ENCODE results near the gene ADGRB2.

Gene ADGRB2

GRCh38 chr1:31799895-31800673 lies 35.9 kb upstream of the ADGRB2 start:
- Histone ChIP-seq H3K9me3 (ENCODE audit: control insufficient read depth, insufficient read depth, low read depth, low read length) (no peaks in the 10 kb centered on the region), H3K4me1 (ENCODE audit: control insufficient read depth, insufficient read depth, low read length) (no peaks in the 10 kb centered on the region), H3K4me3 (ENCODE audit: low read depth, low read length) (no peak overlapping the region), H3K36me3 (ENCODE audit: control insufficient read depth in 2 of 2, insufficient read depth in 1 of 2, low read length in 2 of 2) (no peaks in the 10 kb centered on the region), H3K27ac (ENCODE audit: extremely low read depth, low read depth, low read length) (no peak overlapping the region)
- CTCF ChIA-PET: interaction anchor here (0.7 to 3.0 kb wide), 3 partner anchors 11 to 263 kb away, joined by 3 to 14 read pairs (median 3); no protein-coding TSS in a partner anchor
- POLR2A ChIA-PET: interaction anchor here (1.3 kb wide), 1 partner anchor 156 kb away, joined by 3 read pairs; no protein-coding TSS in a partner anchor
- 0 out of 2 replicates have a peak, but pooled peaks have one; percentile 13 for TF ChIP-seq EGR2 (tag by site-specific recombination; IDR thresholded peaks at IDR 0.05; ENCODE audit: low read depth)
- TF ChIP-seq GLIS1 (tag by site-specific recombination; IDR thresholded peaks at IDR 0.05): peak; percentile 70
- no peak for TF ChIP-seq ZBTB21 (tag by site-specific recombination; IDR thresholded peaks at IDR 0.05)
- no peak for TF ChIP-seq ZNF580 (tag by site-specific recombination; IDR thresholded peaks at IDR 0.05)
- no peak for TF ChIP-seq ZNF560 (tag by site-specific recombination; IDR thresholded peaks at IDR 0.05; ENCODE audit: borderline replicate concordance)
- no peak for TF ChIP-seq ZNF174 (tag by site-specific recombination; IDR thresholded peaks at IDR 0.05)
- TF ChIP-seq ZNF449 (tag by site-specific recombination; IDR thresholded peaks at IDR 0.05): no peak
- TF ChIP-seq ZNF138 (tag by site-specific recombination; IDR thresholded peaks at IDR 0.05; ENCODE audit: borderline replicate concordance): no peak
- TF ChIP-seq ZNF292 (tag by site-specific recombination; IDR thresholded peaks at IDR 0.05; ENCODE audit: borderline replicate concordance, low read depth): no peak
- TF ChIP-seq ZNF76 (tag by site-specific recombination; IDR thresholded peaks at IDR 0.05; ENCODE audit: borderline replicate concordance, low read depth): no peak
- TF ChIP-seq ZNF26 (tag by site-specific recombination; IDR thresholded peaks at IDR 0.05): no peak
- no peak for TF ChIP-seq KLF9 (tag by site-specific recombination; IDR thresholded peaks at IDR 0.05; ENCODE audit: low read depth)
- no peak for TF ChIP-seq ZNF416 (tag by site-specific recombination; IDR thresholded peaks at IDR 0.05)
- TF ChIP-seq ZFP69B (tag by site-specific recombination; IDR thresholded peaks at IDR 0.05): no peak
- TF ChIP-seq GLI2 (tag by site-specific recombination; IDR thresholded peaks at IDR 0.05; ENCODE audit: borderline replicate concordance, low read depth): no peak
- TF ChIP-seq HOXC10 (CRISPR knock-in tag; IDR thresholded peaks at IDR 0.05): no peak

GRCh38 chr1:31799196-31799894 lies 35.2 kb upstream of the ADGRB2 start:
- no peaks in the 10 kb centered on the region for H3K36me3 ChIP-seq (ENCODE audit: control insufficient read depth in 2 of 2, insufficient read depth in 1 of 2, low read length in 2 of 2)
- CTCF ChIA-PET: interaction anchor here (0.6 to 3.0 kb wide), 4 partner anchors 10 to 263 kb away, joined by 3 to 14 read pairs (median 3); no protein-coding TSS in a partner anchor
- H3K4me3 ChIP-seq (ENCODE audit: low read depth, low read length): no peak overlapping the region
- POLR2A ChIA-PET: interaction anchor here (1.3 kb wide), 1 partner anchor 156 kb away, joined by 3 read pairs; no protein-coding TSS in a partner anchor
- no peaks in the 10 kb centered on the region for H3K4me1 ChIP-seq (ENCODE audit: control insufficient read depth, insufficient read depth, low read length)
- H3K27ac ChIP-seq (ENCODE audit: extremely low read depth, low read depth, low read length): no peak overlapping the region
- no peaks in the 10 kb centered on the region for H3K9me3 ChIP-seq (ENCODE audit: control insufficient read depth, insufficient read depth, low read depth, low read length)
- TF ChIP-seq ZNF544 (tag by site-specific recombination; IDR thresholded peaks at IDR 0.05) (no peak), ZBTB8A (tag by site-specific recombination; IDR thresholded peaks at IDR 0.05) (no peak), ZNF311 (tag by site-specific recombination; IDR thresholded peaks at IDR 0.05; ENCODE audit: borderline replicate concordance) (no peak), KLF9 (tag by site-specific recombination; IDR thresholded peaks at IDR 0.05; ENCODE audit: low read depth) (no peak), HOXC10 (CRISPR knock-in tag; IDR thresholded peaks at IDR 0.05) (no peak), ZSCAN5A (tag by site-specific recombination; IDR thresholded peaks at IDR 0.05) (no peak), ZFHX2 (tag by site-specific recombination; conservative IDR thresholded peaks at IDR 0.05) (no peak)
